NCI-H524 (cell line): Measurements from ENCODE around the gene OR2H1.
"Not testable (repeated sequence)": the region's sequence is repeated elsewhere in the genome, so short reads cannot be mapped to it uniquely, and the experiment has no call there.

ENCODE experiments used
- DNase-seq, 2 experiments: peaks; one replicate each; lab custom pipeline; 2025; lab: John Stamatoyannopoulos, UW

OR2H1 gene

GRCh38 chr6:29456971-29457370, at the start of gene OR2H1, which contains the start of gene OR11A1:
TSS of gene OR2H1 (plus strand) at chr6:29457155. CDS start at chr6:29461770, 4,615 bp downstream.
TSS of gene OR11A1 (minus strand) at chr6:29457071. CDS start at chr6:29427641, 29,430 bp downstream.
- no peak for DNase-seq

DNA sequence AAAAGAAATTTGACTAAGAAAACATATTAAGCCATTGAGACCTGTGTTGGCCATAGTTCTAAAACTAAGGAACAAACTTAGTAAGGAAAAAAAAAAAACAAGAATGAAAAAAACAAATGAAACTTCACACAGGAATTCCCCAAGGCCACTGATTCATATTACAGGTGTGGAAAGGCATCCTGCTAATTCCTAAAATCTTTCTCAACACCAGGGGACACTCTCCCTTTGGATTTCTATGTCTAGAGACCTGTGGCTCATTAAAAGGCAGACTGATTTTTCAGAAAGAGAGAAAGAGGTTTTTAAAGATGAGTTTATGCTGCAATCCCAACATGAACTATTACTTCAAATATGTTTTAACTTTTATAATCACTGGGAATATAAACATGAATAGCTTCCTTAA, 42.4 kb upstream of the OR2H1 start, which contains the start of gene OR12D1:
TSS of gene OR12D1 (plus strand) at position 341 of the 400 bp plus-strand sequence.
- no peak for DNase-seq

- DNase-seq, result no peak
These were observed 37.4 kb upstream of the OR2H1 start for GRCh38 chr6:29419516-29419915.

GRCh38 chr6:29424168-29424567, 32.8 kb upstream of the OR2H1 start:
- DNase-seq, result no peak

GRCh38 chr6:29424575-29424974, 32.4 kb upstream of the OR2H1 start:
- DNase-seq, result no peak

GRCh38 chr6:29425075-29425474, 31.9 kb upstream of the OR2H1 start:
- DNase-seq, result no peak

- no peak for DNase-seq
These were observed 30.3 kb upstream of the OR2H1 start for GRCh38 chr6:29426654-29427053.

DNA sequence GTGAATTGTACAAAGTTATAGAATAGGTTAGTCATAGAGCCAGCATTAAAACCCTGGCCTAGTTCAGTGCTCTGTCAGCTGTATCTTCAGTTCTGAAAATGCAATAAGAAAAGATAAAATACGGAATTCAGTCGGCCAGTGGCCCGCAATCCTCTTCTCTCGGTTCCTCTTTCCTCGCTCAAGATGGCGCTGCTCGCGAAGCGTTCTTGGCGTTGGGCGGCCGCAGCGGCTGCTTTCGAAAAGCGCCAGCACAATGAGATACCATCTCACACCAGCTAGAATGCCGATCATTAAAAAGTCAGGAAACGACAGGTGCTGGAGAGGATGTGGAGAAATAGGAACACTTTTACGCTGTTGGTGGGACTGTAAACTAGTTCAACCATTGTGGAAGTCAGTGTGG, 20.2 kb upstream of the OR2H1 start:
- not testable (repeated sequence) for DNase-seq

GRCh38 chr6:29439006-29439405, 17.9 kb upstream of the OR2H1 start, which contains the start of gene OR10C1:
TSS of gene OR10C1 (plus strand) at chr6:29439306. CDS start at chr6:29440016, 710 bp downstream.
- no peak for DNase-seq

DNA sequence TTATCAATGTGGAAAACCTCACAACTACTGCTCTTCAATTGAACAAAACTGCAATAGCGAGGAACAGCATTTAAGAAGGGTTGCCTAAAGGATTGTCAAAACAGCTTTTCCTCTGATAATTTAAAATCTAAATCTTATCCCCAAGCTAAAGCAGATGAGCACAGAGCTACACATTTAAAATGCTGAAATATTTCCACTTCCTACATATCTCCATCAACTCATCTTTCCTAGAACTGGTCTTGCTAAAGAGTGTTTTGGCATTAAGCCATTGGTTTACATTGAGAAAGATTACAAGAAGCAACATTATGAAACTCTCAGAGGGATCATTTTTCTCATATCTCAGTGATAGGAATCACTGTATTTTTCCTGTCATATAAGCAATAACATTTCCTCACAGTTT, 14.2 kb upstream of the OR2H1 start:
- no peak for DNase-seq

DNA sequence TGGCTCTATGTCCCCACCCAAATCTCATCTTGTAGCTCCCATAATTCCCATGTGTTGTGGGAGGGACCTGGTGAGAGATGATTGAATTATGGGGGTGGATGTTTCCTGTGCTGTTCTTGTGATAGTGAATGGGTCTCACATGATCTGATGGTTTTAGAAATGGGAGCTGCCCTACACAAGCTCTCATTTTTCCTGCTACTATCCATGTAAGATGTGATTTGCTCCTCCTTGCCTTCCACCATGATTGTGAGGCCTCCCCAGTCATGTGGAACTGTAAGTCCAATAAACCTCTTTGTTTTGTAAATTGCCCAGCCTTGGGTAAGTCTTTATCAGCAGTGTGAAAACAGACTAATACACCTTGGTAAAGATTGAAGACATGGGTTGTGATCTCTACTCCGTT, 12.9 kb upstream of the OR2H1 start:
- DNase-seq, result not testable (repeated sequence)

- DNase-seq, result no peak
These were observed 9.3 kb upstream of the OR2H1 start for GRCh38 chr6:29447670-29448069.

DNA sequence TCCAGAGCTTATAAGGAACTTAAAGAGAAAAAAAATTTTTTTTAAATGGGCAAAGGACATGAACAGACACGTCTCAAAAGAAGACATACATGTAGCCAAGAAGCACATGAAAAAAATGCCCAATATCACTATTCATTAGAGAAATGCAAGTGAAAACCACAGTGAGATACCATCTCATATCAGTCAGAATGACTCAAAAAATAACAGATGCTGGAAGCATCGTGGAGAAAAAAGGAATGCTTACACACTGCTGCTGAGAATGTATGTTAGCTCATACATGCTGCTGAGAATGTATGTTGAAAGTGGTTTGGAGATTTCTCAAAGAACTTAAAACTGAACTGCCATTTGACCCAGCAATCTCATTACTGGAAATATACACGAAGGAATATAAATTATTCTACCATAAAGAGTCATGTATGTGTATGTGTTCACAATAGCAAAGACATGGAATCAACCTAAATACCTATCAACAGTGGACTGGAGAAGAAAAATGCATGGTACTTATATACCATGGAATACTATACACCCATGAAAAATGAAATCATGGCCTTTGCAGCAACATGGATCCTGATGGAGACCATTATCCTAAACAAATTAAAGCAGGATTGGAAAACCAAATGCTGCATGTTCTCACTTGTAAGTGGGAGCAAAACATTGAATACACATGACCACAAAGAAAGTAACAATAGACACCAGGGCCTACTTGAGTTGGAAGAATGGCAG, 5.3 kb upstream of the OR2H1 start:
- DNase-seq, result no peak

DNA sequence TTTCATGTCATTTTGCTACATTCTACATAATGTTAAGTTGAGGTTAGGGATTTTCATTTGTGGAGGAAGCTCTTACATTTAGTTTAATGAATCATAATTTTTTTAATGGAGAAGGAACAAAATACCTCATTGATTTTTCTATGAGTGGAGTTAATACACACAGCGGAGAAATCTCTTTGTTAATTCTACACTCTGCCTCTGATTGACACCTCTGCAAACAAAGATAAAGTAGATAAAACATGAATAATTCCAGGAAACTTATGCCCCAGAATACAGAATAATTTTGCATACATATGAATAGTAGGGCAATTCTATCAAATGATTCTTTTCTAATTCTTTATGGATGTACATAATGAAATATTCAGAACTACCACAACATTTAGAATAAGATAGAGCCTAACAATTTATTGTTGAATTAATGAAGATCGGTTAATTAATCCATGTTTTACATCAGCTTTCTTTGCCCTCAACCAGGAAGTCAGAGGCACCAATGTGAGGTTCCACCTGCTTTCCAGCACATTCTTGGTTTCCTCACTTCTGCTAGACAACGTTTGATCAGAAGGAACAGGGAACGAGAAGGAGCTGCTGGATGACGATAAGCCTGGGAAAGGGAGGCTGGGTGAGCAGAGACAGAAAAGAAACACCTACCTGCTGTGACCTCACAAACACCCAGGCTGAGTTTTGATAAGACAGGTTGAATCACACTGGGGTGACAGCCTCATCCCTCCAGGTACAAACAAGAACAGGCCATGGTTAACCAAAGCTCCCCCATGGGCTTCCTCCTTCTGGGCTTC, 4.3 kb downstream of the OR2H1 start:
- DNase-seq, result no peak

- no peak for DNase-seq
These were observed 5.1 kb downstream of the OR2H1 start for GRCh38 chr6:29462022-29462421.

DNA sequence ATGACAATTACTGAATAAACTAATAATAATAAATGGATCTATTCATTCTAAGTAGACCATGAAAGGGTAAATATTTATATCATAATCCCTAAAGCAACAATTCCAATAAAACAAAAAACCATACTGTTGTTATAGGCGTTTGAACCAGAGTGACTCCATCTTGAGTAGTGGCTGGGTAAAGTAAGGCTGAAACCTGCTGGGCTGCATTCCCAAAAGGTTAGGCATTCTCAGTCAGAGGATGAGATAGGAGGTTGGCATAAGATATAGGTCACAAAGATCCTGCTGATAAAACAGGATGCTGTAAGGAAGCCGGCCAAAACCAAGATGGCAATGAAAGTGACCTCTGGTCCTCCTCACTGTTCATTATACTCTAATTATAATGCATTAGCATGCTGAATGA, 8.3 kb downstream of the OR2H1 start:
- no peak for DNase-seq

- no peak for DNase-seq
These were observed 8.8 kb downstream of the OR2H1 start for GRCh38 chr6:29465801-29466200.

DNA sequence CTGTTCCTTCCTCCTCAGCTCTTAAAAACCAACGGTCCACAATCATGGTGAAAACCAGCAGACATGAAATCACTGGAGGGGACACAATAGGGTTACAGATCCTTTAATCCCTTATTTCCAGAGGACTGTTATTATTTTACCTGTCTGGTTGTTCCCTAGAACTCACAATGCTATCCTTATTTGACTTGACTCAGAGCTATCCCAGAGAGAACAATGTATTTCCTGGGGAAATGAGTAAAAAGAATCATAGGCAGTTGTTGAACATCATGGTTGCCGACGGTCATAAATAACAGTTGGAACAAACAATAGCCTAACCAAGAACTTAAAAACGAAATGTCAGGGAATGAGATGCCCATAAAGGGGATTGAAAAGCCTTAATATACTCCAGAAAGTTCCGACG, 9.3 kb downstream of the OR2H1 start:
- no peak for DNase-seq

DNA sequence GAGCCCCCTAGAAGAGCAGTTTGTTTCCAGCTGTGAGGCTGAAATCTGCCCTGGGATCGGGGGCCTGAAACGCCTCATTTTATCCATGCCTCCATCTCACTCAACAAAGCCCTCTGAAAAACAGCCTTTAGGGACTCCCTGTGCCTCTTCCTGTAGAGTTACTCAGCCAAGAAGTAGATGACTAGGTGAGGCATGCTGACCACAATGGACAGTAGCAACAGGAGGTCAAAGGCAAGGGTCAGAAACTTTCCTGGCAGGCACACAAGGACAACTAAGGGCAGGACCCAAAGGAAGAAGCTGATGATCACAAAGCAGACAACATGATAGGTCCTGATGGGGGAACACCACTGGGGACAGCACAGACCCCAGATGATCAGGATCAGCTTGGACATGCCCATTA, 18.0 kb downstream of the OR2H1 start:
- no peak for DNase-seq

- DNase-seq, result no peak
These were observed 21.0 kb downstream of the OR2H1 start for GRCh38 chr6:29477923-29478450.

- DNase-seq, result no peak
These were observed 21.8 kb downstream of the OR2H1 start for GRCh38 chr6:29478740-29479139.

DNA sequence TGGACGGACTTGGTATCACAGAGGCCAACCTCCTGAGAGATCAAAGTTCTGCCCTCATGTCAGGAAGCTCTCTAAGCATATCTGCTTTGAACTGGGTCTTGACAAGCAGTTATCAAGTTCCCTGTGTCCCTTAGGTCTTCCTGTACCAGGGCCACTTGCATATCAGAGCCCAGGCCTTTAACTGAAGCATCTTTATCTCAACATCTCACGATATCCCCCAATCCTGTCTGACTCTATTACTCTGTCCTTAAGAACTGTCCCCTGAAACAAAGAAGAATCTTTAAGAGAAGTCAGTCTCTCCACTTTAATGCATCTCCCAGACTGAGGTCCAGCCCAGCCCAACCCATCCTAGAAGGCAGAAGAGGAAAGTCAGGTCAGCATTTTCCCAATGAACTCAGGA, 22.6 kb downstream of the OR2H1 start:
- DNase-seq, result no peak

- DNase-seq, result no peak
These were observed 26.2 kb downstream of the OR2H1 start for GRCh38 chr6:29483186-29483585.
